HCT116 (cell line): ENCODE measurements around the gene MYEOV.

Experiments used
- CTCF ChIP-seq, 3 experiments: fragments of 200-600 bp in 1 of 3; sonication (generic) in 1 of 3; IDR thresholded peaks in 2 of 3; conservative IDR thresholded peaks in 1 of 3; 2 replicates each; pipeline ENCODE4 v1.5.1; 2012 to 2017; ENCODE audit warnings: low read depth in 2 of 3, low read length in 2 of 3, antibody characterized with exemption in 1 of 3, borderline replicate concordance in 1 of 3, control low read depth in 1 of 3, mild to moderate bottlenecking in 1 of 3, mixed read lengths in 1 of 3, mixed run types in 1 of 3, moderate library complexity in 1 of 3; ENCODE audit not compliant: insufficient read depth in 1 of 3
- EZH2 ChIP-seq: fragments of 200-600 bp; sonication (generic); IDR thresholded peaks from 2 replicates; pipeline ENCODE4 v1.6.1; 2017; ENCODE audit warnings: antibody characterized with exemption, mixed run types

GRCh38 chr11:69293087-69293486 is 868 bp upstream of the MYEOV start:
- TF ChIP-seq EZH2 = no peak
- peak in 1 of 3 experiments; percentile 51; a peak in 2 of 6 replicates for TF ChIP-seq CTCF (IDR thresholded peaks at IDR 0.05 in 2 of 3, conservative IDR thresholded peaks at IDR 0.05 in 1 of 3; ENCODE audit: borderline replicate concordance in 1 of 3, insufficient read depth in 1 of 3, low read depth in 2 of 3, low read length in 2 of 3)
